GM18526 (cell line): ENCODE results near the gene ZEB1.

ENCODE experiments used
- POLR2A ChIP-seq: IDR thresholded peaks from 3 replicates; pipeline ENCODE4 v1.6.1; 2011; ENCODE audit not compliant: insufficient read length; ENCODE audit errors: extremely low read depth

ZEB1 gene

DNA sequence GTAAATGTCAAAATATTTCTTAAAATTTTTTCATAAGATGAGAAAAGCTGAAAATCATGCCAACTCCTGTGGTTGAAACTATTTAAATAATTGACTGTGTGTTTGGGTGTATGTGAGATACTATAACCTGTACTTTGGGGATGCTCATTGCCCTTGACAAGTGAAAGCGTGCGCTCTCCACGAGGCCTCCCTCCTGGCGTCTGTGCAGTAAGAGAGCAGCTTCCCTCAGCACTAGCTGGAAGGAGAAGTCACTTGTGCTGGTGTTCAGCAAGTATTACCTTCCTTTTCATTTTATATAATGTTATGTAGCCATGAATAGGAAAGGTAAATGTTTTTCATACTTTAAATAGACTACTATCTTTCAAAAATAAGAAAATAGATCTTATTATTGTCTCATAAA, 118.9 kb downstream of the ZEB1 start:
- TF ChIP-seq POLR2A = no peak

DNA sequence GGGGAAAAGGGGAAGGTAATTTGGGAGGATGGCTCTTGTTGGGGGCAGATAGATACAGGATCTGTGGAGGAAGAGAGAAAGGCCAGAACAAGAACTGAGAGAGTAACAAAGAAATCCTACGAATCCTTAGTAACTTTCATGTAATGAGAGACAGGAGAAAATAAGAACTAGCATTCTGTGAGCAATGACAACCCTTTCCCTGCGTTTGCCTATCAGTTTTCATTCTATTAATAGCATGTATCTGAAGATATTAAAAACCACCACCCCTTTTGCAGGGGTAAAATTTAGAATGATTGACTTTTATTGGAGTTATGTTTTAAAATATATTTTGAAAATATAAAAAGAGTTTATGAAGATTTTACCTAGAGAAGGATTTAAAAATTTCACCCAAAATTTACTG, 132.8 kb downstream of the ZEB1 start:
- no peak for TF ChIP-seq POLR2A

GRCh38 chr10:31456468-31456867, 137.5 kb downstream of the ZEB1 start:
- TF ChIP-seq POLR2A = no peak

- no peak for TF ChIP-seq POLR2A
These were observed 138.8 kb downstream of the ZEB1 start for GRCh38 chr10:31457858-31458257.

- no peak for TF ChIP-seq POLR2A
These were observed 140.0 kb downstream of the ZEB1 start for GRCh38 chr10:31458974-31459373.

GRCh38 chr10:31460242-31460641, 141.2 kb downstream of the ZEB1 start:
- TF ChIP-seq POLR2A = no peak

DNA sequence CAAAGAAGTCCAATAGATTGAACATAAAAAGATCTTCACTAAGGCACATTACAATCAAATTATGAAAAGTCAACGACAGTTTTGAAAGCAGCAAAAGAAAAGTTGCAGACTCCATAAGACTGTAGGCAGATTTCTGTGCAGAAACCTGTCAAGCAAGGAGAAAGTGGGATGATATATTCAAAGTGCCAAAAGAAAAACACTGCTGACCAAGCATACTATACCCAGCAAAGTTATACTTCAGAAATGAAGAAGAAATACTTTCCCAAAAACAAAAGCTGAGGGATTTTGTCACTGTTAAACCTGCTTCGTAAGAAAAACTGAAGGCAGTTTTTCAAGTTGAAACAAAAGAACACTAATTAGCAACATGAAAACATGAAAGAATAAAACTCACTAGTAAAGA, 145.5 kb downstream of the ZEB1 start:
- TF ChIP-seq POLR2A = no peak

DNA sequence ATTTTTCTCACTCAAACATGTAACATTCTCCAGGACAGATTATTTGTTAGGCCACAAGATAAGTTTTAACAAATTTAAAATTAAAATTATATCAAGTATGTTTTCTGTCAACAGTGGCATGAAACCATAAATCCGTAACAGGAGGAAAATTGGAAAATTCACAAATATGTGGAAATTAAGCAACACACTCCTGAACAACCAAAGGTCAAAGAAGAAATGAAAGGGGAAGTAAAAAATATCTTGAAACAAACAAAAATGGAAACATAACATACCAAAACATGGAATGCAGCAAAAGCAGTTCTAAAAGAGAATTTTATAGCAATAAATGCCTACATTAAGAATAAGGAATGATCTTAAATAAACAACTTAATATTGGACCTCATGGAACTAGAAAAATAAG, 147.3 kb downstream of the ZEB1 start:
- TF ChIP-seq POLR2A = no peak

GRCh38 chr10:31467791-31468535, 148.9 kb downstream of the ZEB1 start:
- TF ChIP-seq POLR2A = no peak

DNA sequence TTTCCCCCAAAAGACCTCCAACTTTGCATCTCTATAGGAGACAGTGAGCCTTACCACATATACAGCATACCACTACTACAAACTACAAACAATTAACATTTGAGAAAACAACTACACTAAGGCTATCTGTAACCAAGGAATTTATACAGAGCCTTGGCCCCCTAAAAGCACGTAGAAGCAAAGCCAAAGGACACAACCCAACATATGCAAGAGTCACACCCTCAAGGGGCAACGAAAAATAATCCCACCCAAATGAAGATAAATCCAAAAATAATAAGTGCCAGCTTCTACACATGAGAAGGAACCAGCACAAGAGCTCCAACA, 149.5 kb downstream of the ZEB1 start:
- no peak for TF ChIP-seq POLR2A

DNA sequence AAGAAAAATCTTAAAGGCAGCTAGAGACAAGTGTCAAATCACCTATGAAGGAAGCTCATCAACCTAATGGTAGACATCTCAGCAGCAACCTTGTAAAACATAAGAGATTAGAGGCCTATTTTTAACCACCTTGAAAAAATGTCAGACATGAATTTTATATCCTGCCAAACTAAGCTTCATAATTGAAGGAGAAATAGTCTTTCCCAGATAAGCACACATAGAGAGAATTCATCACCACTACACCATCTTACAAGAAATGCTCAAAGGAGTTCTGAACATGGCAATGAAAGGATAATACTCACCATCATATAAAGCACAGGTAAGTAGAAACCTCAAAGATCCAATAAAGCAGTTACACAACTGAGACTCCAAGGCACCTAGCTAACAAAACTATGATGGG, 156.5 kb downstream of the ZEB1 start:
- no peak for TF ChIP-seq POLR2A

DNA sequence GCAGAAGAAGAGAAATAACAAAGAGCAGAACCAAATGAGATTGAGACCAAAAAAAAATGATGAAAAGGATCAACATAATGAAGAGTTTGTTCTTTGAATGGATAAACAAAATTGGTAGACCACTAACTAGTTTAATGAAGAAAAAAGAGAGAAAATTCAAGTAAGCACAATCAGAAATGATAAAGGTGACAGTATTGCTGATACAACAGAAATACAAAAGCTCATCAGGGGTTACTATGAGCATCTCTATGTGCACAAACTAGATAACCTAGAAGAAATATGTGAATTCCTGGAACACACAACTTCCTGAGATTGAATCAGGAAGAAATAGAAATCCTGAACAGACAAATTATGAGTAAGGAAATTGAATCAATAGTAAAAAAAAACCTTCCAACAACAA, 157.1 kb downstream of the ZEB1 start:
- TF ChIP-seq POLR2A = no peak

DNA sequence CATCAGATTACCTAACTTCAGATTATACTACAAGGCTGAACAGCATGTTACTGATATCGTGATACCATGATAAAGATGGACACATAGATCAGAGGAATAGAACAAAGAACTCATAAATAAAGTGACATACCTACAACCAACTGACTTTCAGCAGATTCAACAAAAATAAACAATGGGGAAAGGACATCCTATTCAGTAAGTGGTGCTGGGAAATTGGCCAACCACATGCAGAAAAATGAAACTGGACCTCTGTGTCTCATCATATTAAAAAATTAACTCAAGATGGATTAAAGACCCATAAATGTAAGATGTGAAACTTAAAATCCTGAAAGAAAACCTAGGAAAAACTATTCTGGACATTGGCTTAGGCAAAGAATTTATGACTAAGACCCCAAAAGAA, 158.6 kb downstream of the ZEB1 start:
- no peak for TF ChIP-seq POLR2A

GRCh38 chr10:31479752-31480151, 160.7 kb downstream of the ZEB1 start:
- TF ChIP-seq POLR2A = no peak

- no peak for TF ChIP-seq POLR2A
These were observed 164.5 kb downstream of the ZEB1 start for GRCh38 chr10:31483546-31483945.

DNA sequence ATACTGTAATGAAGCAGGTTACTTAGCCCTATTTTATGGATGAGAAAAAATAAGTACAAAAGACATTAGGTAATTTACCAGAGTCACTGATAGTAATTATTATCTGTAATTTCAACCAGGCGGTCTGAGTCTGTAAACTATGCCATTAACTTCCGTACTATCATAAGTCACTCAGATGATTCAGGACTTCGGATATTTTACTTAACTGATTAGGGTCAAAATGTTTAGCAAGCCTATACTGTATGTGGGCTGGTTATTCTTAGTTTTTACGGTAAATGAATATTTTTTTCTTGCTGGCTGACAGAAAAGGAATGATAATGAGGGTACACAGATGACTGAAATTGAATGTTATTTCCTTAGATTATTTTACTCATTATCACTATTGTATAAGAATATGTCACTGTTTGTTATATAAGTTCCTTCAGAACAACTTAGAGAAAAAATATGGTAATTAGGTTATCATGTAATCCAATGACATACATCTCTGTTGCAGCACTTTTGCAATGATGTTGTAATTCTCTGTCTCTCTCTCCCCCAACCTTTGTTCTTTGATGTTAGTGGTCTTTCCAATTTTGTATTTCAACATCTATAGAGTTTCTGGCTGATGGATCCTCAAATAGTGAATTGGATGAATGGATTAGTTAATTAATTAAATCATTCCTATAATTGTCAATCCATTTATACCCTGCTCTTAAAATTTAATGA, 165.6 kb downstream of the ZEB1 start:
- TF ChIP-seq POLR2A = no peak
